SK-N-SH treated with all-trans-retinoic acid at 6 μM for 48 hours (cell line): ENCODE measurements around the gene MTNR1A.
"Not testable (repeated sequence)": the region's sequence is repeated elsewhere in the genome, so short reads cannot be mapped to it uniquely, and the experiment has no call there.

Source experiments
- ATAC-seq: fragments of 200-7000 bp; cut with Tn5 transposase; 3 replicates; pipeline ENCODE4 v1.9.1; 2020; ENCODE audit warnings: mild to moderate bottlenecking, moderate library complexity
- BACH2 ChIP-seq: fragments of 250-450 bp; sonication (Bioruptor Pico); IDR thresholded peaks from 2 replicates; pipeline ENCODE4 v1.9.0; 2021; ENCODE audit warnings: mild to moderate bottlenecking, borderline replicate concordance
- CREB5 ChIP-seq: fragments of 250-450 bp; sonication (Bioruptor Pico); IDR thresholded peaks from 2 replicates; pipeline ENCODE4 v1.5.1; 2020; ENCODE audit warnings: low read depth, mild to moderate bottlenecking, moderate library complexity
- CSDC2 ChIP-seq: fragments of 250-450 bp; sonication (Bioruptor Pico); IDR thresholded peaks from 2 replicates; pipeline ENCODE4 v1.5.0; 2020; ENCODE audit warnings: mild to moderate bottlenecking, moderate library complexity
- GLIS3 ChIP-seq: fragments of 250-450 bp; sonication (Bioruptor Pico); IDR thresholded peaks from 2 replicates; pipeline ENCODE4 v1.5.0; 2020; ENCODE audit warnings: mild to moderate bottlenecking, moderate library complexity
- ISL1 ChIP-seq: fragments of 250-450 bp; sonication (Bioruptor Pico); IDR thresholded peaks from 2 replicates; pipeline ENCODE4 v2.1.2; 2022; ENCODE audit warnings: mild to moderate bottlenecking, moderate library complexity
- OSR1 ChIP-seq: fragments of 250-450 bp; sonication (Bioruptor Pico); IDR thresholded peaks from 2 replicates; pipeline ENCODE4 v1.8.0; 2022; ENCODE audit warnings: moderate library complexity, mild to moderate bottlenecking, inconsistent platforms
- PATZ1 ChIP-seq: fragments of 250-450 bp; sonication (Bioruptor Pico); IDR thresholded peaks from 2 replicates; pipeline ENCODE4 v1.8.0; 2020; ENCODE audit warnings: mild to moderate bottlenecking, moderate library complexity, borderline replicate concordance
- POU6F1 ChIP-seq: fragments of 250-450 bp; sonication (Bioruptor Pico); IDR thresholded peaks from 2 replicates; pipeline ENCODE4 v1.8.0; 2021; ENCODE audit warnings: low read depth, mild to moderate bottlenecking, moderate library complexity, borderline replicate concordance
- SNAI2 ChIP-seq: fragments of 250-450 bp; sonication (Bioruptor Pico); IDR thresholded peaks from 2 replicates; pipeline ENCODE4 v1.5.0; 2020; ENCODE audit warnings: mild to moderate bottlenecking, moderate library complexity
- TCF4 ChIP-seq: fragments of 250-450 bp; sonication (Bioruptor Pico); IDR thresholded peaks from 2 replicates; pipeline ENCODE4 v1.8.0; 2021; ENCODE audit warnings: mild to moderate bottlenecking, moderate library complexity, borderline replicate concordance
- TOX ChIP-seq: fragments of 250-450 bp; sonication (Bioruptor Pico); IDR thresholded peaks from 2 replicates; pipeline ENCODE4 v1.8.0; 2021; ENCODE audit warnings: mild to moderate bottlenecking, moderate library complexity, borderline replicate concordance
- TSHZ2 ChIP-seq: fragments of 250-450 bp; sonication (Bioruptor Pico); IDR thresholded peaks from 2 replicates; pipeline ENCODE4 v1.5.0; 2020; ENCODE audit warnings: mild to moderate bottlenecking, moderate library complexity
- ZC3H10 ChIP-seq: fragments of 250-450 bp; sonication (Bioruptor Pico); IDR thresholded peaks from 2 replicates; pipeline ENCODE4 v1.5.1; 2021; ENCODE audit warnings: mild to moderate bottlenecking, moderate library complexity
- ZFP3 ChIP-seq: fragments of 250-450 bp; sonication (Bioruptor Pico); IDR thresholded peaks from 2 replicates; pipeline ENCODE4 v1.5.0; 2020; ENCODE audit warnings: mild to moderate bottlenecking, moderate library complexity
- ZFP30 ChIP-seq: fragments of 450-650 bp; formaldehyde crosslinking; IDR thresholded peaks from 2 replicates; pipeline ENCODE4 v1.5.0; 2022; ENCODE audit warnings: mild to moderate bottlenecking, moderate library complexity
- ZNF565 ChIP-seq: fragments of 450-650 bp; formaldehyde crosslinking; conservative IDR thresholded peaks from 2 replicates; pipeline ENCODE4 v1.5.0; 2020; ENCODE audit warnings: low read depth, mild to moderate bottlenecking, moderate library complexity
- ZNF70 ChIP-seq: fragments of 450-650 bp; formaldehyde crosslinking; IDR thresholded peaks from 2 replicates; pipeline ENCODE4 v1.5.0; 2020; ENCODE audit warnings: mild to moderate bottlenecking, moderate library complexity
- ZNF8 ChIP-seq: fragments of 450-650 bp; formaldehyde crosslinking; IDR thresholded peaks from 2 replicates; pipeline ENCODE4 v1.5.0; 2020; ENCODE audit warnings: mild to moderate bottlenecking, moderate library complexity

The MTNR1A gene

GRCh38 chr4:186545436-186545835, 9.9 kb downstream of the MTNR1A start:
- TF ChIP-seq SNAI2 (CRISPR knock-in tag) (no peak), ZFP30 (CRISPR knock-in tag) (no peak), PATZ1 (CRISPR knock-in tag) (no peak)
- ATAC-seq: no peak

- TF ChIP-seq ZNF70 (CRISPR knock-in tag) (no peak), SNAI2 (CRISPR knock-in tag) (no peak), POU6F1 (no peak), GLIS3 (CRISPR knock-in tag) (no peak), CSDC2 (no peak), TOX (CRISPR knock-in tag) (no peak)
- TF ChIP-seq, all 23 proteins: peak for 0
- ATAC-seq: no peak
Observed at GRCh38 chr4:186543206-186543605, 12.2 kb downstream of the MTNR1A start.

- ATAC-seq: no peak
Observed at GRCh38 chr4:186541801-186542200, 13.6 kb downstream of the MTNR1A start.

GRCh38 chr4:186537843-186538521, 17.4 kb downstream of the MTNR1A start:
- no peak for ATAC-seq
- TF ChIP-seq ZNF8 (CRISPR knock-in tag): no peak

More at GRCh38 chr4:186541801-186542200, 13.6 kb downstream of the MTNR1A start:
- no peak for TF ChIP-seq CSDC2
- TF ChIP-seq BACH2 (CRISPR knock-in tag): no peak
- no peak for TF ChIP-seq GLIS3 (CRISPR knock-in tag)
- TF ChIP-seq ZNF8 (CRISPR knock-in tag): no peak
- no peak for TF ChIP-seq ZFP30 (CRISPR knock-in tag)
- TF ChIP-seq CREB5 (CRISPR knock-in tag): no peak

GRCh38 chr4:186536285-186536684, 19.1 kb downstream of the MTNR1A start:
- TF ChIP-seq ZC3H10 (CRISPR knock-in tag): no peak
- TF ChIP-seq ZFP30 (CRISPR knock-in tag): no peak
- TF ChIP-seq ISL1: no peak
- TF ChIP-seq OSR1 (CRISPR knock-in tag): no peak
- TF ChIP-seq CSDC2: no peak
- TF ChIP-seq ZNF565 (CRISPR knock-in tag): no peak
- TF ChIP-seq ZFP3 (CRISPR knock-in tag): no peak
- no peak for TF ChIP-seq TCF4 (CRISPR knock-in tag)
- no peak for TF ChIP-seq TSHZ2
- no peak for ATAC-seq

GRCh38 chr4:186534056-186534455, 21.3 kb downstream of the MTNR1A start:
- no peak for ATAC-seq
- TF ChIP-seq BACH2 (CRISPR knock-in tag): no peak
- TF ChIP-seq ZNF565 (CRISPR knock-in tag): no peak
- TF ChIP-seq POU6F1: no peak
- no peak for TF ChIP-seq TOX (CRISPR knock-in tag)

GRCh38 chr4:186523927-186524326, 31.4 kb downstream of the MTNR1A start:
- not testable (repeated sequence) for ATAC-seq
